ENCODE results near the gene PRPF19. TPM values are rescaled to one million over a fixed set of nuclear protein-coding genes. Genes with fewer than 3 reads are reported as not detected.

The PRPF19 gene
- total and polyA plus RNA-seq, 9 of the 15 experiments (the other 6 are each of a cell fraction or from before 2014, with no cell fraction given): 9.4 to 212 (median 73.2) TPM

- TF ChIP-seq ZBTB40 (IDR thresholded peaks at IDR 0.05) (peak; percentile 89), ZBTB40 (CRISPR knock-in tag; IDR thresholded peaks at IDR 0.05) (no peak), CHD2 (IDR thresholded peaks at IDR 0.05; ENCODE audit: low read depth, low read length) (peak; percentile 64; the same call in 1 of the 2 replicates), PYGO2 (tag; IDR thresholded peaks at IDR 0.05) (no peak), ZNF146 (CRISPR knock-in tag; IDR thresholded peaks at IDR 0.05; ENCODE audit: unreplicated experiment) (no peak), CTCFL (IDR thresholded peaks at IDR 0.05; ENCODE audit: borderline replicate concordance, insufficient read depth, low read depth, low read length, poor library complexity, severe bottlenecking) (no peak), BCLAF1 (IDR thresholded peaks at IDR 0.05; ENCODE audit: borderline replicate concordance in 1 of 2, control insufficient read depth in 1 of 2, low read depth in 2 of 2, low read length in 1 of 2) (no peak), XRCC3 (IDR thresholded peaks at IDR 0.05) (no peak), CREM (IDR thresholded peaks at IDR 0.05; ENCODE audit: low read depth) (peak; percentile 56; the same call in 1 of the 2 replicates), ESRRB (CRISPR knock-in tag; IDR thresholded peaks at IDR 0.05; ENCODE audit: borderline replicate concordance) (no peak), HIVEP1 (CRISPR knock-in tag; IDR thresholded peaks at IDR 0.05) (no peak), ZNF239 (CRISPR knock-in tag; IDR thresholded peaks at IDR 0.05) (no peak), NR2F6 (CRISPR knock-in tag; IDR thresholded peaks at IDR 0.05) (no peak)
Observed at GRCh38 chr11:60906132-60906972, at the start of gene PRPF19 (continued).
